PC-9 (cell line): ENCODE results near the gene NTNG2.

Experiments
- EZH2 ChIP-seq: fragments of 200-600 bp; sonication (generic); IDR thresholded peaks from 2 replicates; pipeline ENCODE4 v1.8.0; 2017; ENCODE audit warnings: antibody characterized with exemption, low read depth
- TF ChIP-seq, protein P1 (sequence below): fragments of 200-600 bp; sonication (generic); conservative IDR thresholded peaks from 2 replicates; pipeline ENCODE4 v1.6.1; 2017; ENCODE audit warnings: mixed run types, antibody characterized with exemption, mild to moderate bottlenecking, moderate library complexity

GRCh38 chr9:132236662-132237311 lies 74.9 kb downstream of the NTNG2 start:
- TF ChIP-seq, protein P1, sequence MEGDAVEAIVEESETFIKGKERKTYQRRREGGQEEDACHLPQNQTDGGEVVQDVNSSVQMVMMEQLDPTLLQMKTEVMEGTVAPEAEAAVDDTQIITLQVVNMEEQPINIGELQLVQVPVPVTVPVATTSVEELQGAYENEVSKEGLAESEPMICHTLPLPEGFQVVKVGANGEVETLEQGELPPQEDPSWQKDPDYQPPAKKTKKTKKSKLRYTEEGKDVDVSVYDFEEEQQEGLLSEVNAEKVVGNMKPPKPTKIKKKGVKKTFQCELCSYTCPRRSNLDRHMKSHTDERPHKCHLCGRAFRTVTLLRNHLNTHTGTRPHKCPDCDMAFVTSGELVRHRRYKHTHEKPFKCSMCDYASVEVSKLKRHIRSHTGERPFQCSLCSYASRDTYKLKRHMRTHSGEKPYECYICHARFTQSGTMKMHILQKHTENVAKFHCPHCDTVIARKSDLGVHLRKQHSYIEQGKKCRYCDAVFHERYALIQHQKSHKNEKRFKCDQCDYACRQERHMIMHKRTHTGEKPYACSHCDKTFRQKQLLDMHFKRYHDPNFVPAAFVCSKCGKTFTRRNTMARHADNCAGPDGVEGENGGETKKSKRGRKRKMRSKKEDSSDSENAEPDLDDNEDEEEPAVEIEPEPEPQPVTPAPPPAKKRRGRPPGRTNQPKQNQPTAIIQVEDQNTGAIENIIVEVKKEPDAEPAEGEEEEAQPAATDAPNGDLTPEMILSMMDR = peak; percentile 67
- TF ChIP-seq EZH2 = no peak
